DLD1 (cell line): ENCODE data around the gene MARCKS.
"Not testable (repeated sequence)": the region's sequence is repeated elsewhere in the genome, so short reads cannot be mapped to it uniquely, and the experiment has no call there.

Source experiments
- in situ Hi-C: cut with HindIII; loops from 2 replicates; pipeline ENCODE4 v1.10.0; 2017; ENCODE audit warnings: low sequenced_read_pairs

Gene MARCKS

DNA sequence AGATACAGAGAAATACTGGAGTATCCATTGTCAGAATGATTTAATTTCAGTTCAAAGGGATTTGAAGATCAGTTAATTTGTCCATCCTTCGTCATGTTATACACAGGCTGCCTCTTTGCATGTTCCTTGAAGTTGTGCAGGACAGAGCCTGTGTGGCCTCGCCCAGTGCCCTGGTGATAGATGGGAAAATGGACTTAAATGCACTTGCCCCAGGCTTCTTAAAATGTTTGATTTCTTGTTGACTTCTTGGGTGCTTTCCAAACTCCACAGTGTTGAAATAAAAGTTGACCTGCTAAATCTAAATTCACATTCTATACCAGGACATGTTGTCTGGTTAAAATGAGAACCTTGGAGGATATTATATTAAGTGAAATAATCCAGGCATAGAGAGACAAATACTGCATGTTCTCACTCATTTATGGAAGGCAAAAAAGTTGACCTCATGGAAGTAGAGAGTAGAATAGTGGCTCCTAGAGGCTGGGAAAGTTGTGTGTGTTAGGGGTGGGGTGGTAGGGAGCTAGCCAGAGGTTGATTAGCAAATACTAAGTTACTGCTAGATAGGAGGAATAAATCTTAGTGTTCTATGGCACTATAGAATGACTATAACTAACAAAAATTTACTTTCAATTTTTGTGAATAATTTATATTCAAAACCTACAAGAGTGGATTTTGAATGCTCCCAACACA is 25.3 kb downstream of the MARCKS start:
- in situ Hi-C loops = no loop called here

GRCh38 chr6:113884011-113884410 is 26.9 kb downstream of the MARCKS start:
- in situ Hi-C loops = no loop called here

DNA sequence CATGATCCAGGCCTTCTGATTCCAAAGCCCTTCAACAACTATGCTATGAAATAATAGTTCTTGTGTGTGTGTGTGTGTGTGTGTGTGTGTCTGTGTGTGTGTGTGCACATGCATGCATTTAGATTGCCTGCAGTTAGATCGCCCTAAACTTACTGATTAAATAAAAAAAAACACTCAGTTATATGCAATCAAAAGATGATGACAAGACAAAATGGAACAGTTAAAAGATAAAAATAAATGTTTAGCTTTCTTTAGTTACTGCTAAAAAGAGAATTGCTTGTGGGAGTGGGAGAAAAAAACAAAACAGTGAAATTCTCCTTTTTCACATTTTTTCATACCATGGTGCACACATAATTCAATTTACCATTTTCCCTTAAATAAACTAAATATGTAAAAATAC is 29.4 kb downstream of the MARCKS start:
- in situ Hi-C loops = loop anchor here (5.0 kb wide), 1 partner anchor 1104 kb away; no protein-coding TSS in a partner anchor

- in situ Hi-C loops = loop anchor here (5.0 kb wide), 1 partner anchor 1106 kb away; no protein-coding TSS in a partner anchor
These were observed 31.3 kb downstream of the MARCKS start for GRCh38 chr6:113888493-113888892.

DNA sequence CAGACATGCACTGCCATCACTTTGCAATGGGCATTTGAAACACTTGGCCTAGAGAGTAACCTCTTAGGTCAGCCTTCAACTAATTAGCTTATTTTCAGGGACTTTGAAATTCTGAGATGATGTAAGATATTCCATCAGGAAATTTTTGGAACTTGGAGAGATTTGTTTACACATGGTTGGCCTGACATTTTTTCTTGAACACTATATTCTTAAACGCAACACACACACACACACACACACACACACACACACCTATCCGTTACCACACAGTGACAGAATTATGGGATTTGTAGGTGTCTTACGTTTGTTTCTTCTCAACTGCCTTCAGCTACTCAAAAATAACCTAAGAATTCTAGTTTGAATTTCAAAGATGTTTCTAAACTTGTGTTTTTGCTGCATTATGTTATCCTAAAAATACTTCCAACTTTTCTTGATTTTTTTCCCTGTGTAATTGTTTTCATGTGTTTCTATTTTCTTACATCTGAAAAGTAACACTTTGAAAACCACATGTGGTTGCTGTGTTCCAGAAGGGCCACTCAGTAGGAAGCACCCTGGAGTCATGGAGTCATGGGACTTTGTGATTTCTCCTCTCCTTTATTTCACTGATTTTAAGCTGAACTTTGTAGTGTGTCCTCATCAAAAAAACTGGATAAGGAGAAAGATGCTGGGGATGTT is 31.9 kb downstream of the MARCKS start:
- in situ Hi-C loops = loop anchor here (5.0 kb wide), 1 partner anchor 1107 kb away; no protein-coding TSS in a partner anchor

GRCh38 chr6:113893451-113893850 is 36.3 kb downstream of the MARCKS start:
- in situ Hi-C loops = no loop called here

GRCh38 chr6:113893866-113894265 is 36.7 kb downstream of the MARCKS start:
- in situ Hi-C loops = no loop called here

- in situ Hi-C loops = no loop called here
These were observed 37.8 kb downstream of the MARCKS start for GRCh38 chr6:113894712-113895674.

DNA sequence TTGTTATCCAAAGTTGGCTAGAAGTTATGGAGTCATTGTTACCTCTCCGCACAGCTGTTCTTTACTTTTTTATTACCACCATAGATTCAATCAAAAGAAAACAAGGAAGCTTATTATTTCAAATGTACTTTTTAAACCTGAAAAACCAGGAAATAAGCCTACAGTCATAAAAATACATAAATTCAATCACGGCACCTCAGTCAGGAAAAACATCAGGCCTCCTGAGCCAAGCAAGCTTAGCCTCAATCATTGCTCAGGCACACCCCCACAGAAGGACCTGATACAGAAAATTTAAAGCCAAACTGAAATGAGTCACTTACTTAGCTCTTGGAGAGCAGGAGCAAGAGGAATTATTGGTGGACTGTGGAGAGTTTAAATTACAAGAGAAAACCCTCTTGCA is 44.3 kb downstream of the MARCKS start:
- in situ Hi-C loops = no loop called here

GRCh38 chr6:113903666-113904330 is 46.7 kb downstream of the MARCKS start:
- in situ Hi-C loops = no loop called here

DNA sequence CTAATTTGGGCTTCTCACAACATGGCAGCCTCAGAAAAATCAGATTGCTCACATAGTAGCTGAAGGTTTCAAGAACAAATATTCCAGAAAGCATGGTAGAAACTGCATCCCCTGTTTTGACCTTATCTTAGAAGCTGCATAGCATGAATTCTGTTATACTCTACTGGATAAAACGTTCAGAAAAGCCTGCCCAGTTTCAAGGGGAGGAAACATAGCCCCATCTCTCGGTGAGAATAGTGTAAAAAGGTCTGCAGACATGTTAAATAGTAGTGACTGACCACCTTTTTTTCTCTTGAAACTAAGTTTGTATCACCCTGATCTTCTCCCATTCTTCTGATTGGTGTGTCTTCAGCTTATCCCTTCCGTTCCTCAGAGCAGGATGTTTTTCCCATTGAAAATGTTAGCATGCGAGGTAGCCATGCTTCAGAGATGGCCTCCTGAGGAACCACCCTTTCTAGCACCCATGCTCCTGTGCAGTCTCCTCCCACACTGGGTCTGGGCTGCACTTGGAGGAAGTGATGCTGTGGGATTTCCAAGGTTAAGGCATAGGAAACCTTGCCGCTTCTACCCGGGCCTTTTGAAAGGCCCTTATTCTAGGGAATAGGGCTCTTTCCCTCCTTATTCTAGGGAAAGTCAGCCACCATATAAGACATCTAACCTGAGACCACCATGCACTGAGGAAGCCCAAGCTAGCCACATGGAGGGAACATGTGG is 50.1 kb downstream of the MARCKS start:
- in situ Hi-C loops = no loop called here

DNA sequence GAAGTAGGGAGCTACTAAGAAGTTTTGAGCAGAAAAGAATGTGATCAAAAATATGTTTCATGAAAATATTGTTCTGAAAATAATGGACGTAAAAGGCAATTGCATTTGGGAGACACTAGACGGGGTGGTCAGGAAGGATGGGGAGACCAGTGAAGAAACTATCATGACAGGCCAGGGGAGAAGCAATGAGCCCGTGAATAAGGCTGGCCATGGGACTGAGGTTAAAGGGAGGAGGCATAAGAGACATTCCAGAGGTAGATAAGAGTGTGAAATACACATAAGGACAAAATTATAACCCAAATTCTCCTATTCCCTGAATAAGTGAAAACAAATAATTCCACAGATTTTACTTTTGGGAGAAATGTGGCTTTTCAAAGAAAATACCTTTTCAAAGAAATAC is 51.7 kb downstream of the MARCKS start:
- in situ Hi-C loops = no loop called here

DNA sequence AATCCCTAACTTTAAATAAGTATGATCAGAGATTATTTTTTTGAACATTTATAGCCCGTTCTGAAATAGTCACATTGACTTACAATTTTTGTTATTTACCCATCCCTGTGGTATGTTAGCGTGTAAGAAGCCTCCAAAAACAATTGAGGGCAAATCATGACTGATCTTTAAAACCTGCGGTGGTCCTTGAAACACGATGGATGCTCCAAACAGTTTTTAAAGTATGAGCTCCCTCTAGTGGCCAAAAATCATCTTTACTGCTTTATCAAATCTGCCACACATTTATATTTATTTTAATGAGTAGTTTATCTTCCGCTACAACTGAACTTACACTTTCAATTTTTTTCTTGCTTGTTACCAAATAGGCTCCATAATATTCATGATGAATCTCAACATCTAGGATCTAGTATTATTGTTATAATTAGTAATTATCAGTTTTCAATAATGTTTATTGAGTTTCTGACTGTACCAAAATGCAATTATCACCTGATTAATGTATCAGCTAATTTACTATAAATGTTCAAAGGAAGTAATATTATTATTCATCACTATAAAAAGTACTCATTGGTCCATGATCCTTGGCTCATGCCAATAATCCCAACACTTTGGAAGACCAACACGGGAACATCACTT is 52.2 kb downstream of the MARCKS start:
- in situ Hi-C loops = no loop called here

DNA sequence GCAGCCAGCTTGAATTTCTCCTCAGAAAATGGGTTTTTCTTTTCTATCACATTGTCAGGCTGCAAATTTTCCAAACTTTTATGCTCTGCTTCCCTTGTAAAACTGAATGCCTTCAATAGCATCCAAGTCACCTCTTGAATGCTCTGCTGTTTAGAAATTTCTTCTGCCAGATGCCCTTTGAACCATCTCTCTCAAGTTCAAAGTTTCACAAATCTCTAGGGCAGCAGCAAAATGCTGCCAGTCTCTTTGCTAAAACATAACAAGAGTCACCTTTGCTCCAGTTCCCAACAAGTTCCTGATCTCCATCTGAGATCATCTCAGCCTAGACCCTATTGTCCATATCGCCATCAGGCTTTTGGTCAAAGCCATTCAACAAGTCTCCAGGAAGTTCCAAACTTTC is 53.1 kb downstream of the MARCKS start:
- in situ Hi-C loops = not testable (repeated sequence)
